Transverse colon (tissue), 4 donors: ENCODE measurements around the gene GOSR1. TPM values are rescaled to one million over a fixed set of nuclear protein-coding genes. Genes with fewer than 3 reads are reported as not detected.
"Not testable (repeated sequence)": the region's sequence is repeated elsewhere in the genome, so short reads cannot be mapped to it uniquely, and the experiment has no call there.

Experiments used
- DNase-seq: peaks from one replicate; pipeline ENCODE4 v3.0.0-alpha.2; 2019
- H3K27ac ChIP-seq, 4 donors: fragments of 200-600 bp; sonication (generic); 2 replicates each; pipeline ENCODE4 v1.5.1; 2016 to 2018; ENCODE audit warnings: inconsistent platforms in 4 of 4
- H3K27me3 ChIP-seq: fragments of 200-600 bp; sonication (generic); 2 replicates; pipeline ENCODE4 v1.5.1; 2017; ENCODE audit warnings: inconsistent platforms
- H3K36me3 ChIP-seq, 4 donors: fragments of 200-600 bp; sonication (generic); 2 replicates each; pipeline ENCODE4 v1.5.1; 2017 to 2019; ENCODE audit warnings: inconsistent platforms in 4 of 4
- H3K4me1 ChIP-seq, 4 donors: fragments of 200-600 bp; sonication (generic); 2 replicates each; pipeline ENCODE4 v1.5.1; 2017 to 2020; ENCODE audit warnings: inconsistent platforms in 4 of 4
- H3K4me3 ChIP-seq, 4 donors: fragments of 200-600 bp; sonication (generic); 1 replicate in 1 of 4; 2 replicates in 3 of 4; pipeline versions ENCODE4 v1.5.1 to v1.6.1; 2017 to 2019; ENCODE audit warnings: inconsistent platforms in 4 of 4
- H3K9me3 ChIP-seq, 2 donors: fragments of 200-600 bp; sonication (generic); 2 replicates each; pipeline ENCODE4 v1.5.1; 2017 to 2019; ENCODE audit warnings: inconsistent platforms in 2 of 2
- CTCF ChIP-seq, 5 experiments: fragments of 200-600 bp in 3 of 5; fragments of 450-650 bp in 2 of 5; sonication (generic) in 3 of 5; IDR thresholded peaks; 1 replicate in 2 of 5; 2 replicates in 3 of 5; pipeline ENCODE4 v1.5.1; 2016 to 2017; ENCODE audit warnings: antibody characterized with exemption in 5 of 5, inconsistent platforms in 3 of 5, mild to moderate bottlenecking in 2 of 5, moderate library complexity in 1 of 5
- EP300 ChIP-seq: sonication (generic); formaldehyde crosslinking; IDR thresholded peaks from one replicate; pipeline ENCODE4 v1.6.1; 2017; ENCODE audit warnings: antibody characterized with exemption, low read depth
- POLR2A ChIP-seq: fragments of 450-650 bp; IDR thresholded peaks from one replicate; pipeline ENCODE4 v1.6.1; 2016; ENCODE audit warnings: antibody characterized with exemption, mild to moderate bottlenecking, moderate library complexity
- POLR2AphosphoS5 ChIP-seq, 3 donors: sonication (generic); formaldehyde crosslinking; IDR thresholded peaks; one replicate each; pipeline ENCODE4 v1.6.1; 2016; ENCODE audit warnings: antibody characterized with exemption in 3 of 3
- WGBS, 2 donors: methylation state at CpG; one replicate each; pipeline ENCODE4 v1.1.5; 2018; ENCODE audit warnings: low coverage in 1 of 2; 5-methylcytosine and 5-hydroxymethylcytosine counted together
- in situ Hi-C, 4 donors: fragments of 200-750 bp; cut with MboI; loops; one replicate each; pipeline versions ENCODE4 v1.15.0 to v1.15.1; 2017; ENCODE audit warnings: low sequenced_read_pairs in 3 of 4, low pct_ligation_motif_present in 1 of 4, low pct_unique_long_range_greater_than_20kb in 1 of 4
- intact Hi-C: fragments of 100-400 bp; cut with DNase I; formaldehyde crosslinking; loops from one replicate; pipeline ENCODE4 v1.15.1; 2023; ENCODE audit warnings: low total_unique reads
- total RNA-seq, 4 donors: library from RNA; depleted of rRNA; stranded (reverse); fragments of >200 nt; gene quantifications; one replicate each; pipeline ENCODE4 v1.1.0, GENCODE V29; 2016

Gene GOSR1
- total RNA-seq, 4 donors from 2014 or later, result 27.3 to 56.1 (median 42.1) TPM

- Histone ChIP-seq H3K4me3 (no peak overlapping the region), H3K9me3 (no peaks in the 10 kb centered on the region), H3K27me3 (no peaks in the 10 kb centered on the region), H3K4me1 (no peaks in the 10 kb centered on the region), H3K27ac (no peak overlapping the region), H3K36me3 (no peaks in the 10 kb centered on the region)
- in situ Hi-C loops, result no loop called here
- intact Hi-C loops, result no loop called here
- 85% methylated on average over 8 of the region's 8 CpGs; no CpG with 5 or more reads in 1 of the 2 donors for WGBS, 2 donors
- no peak for DNase-seq
- no peak for TF ChIP-seq EP300
- no peak for TF ChIP-seq CTCF (IDR thresholded peaks at IDR 0.05)
- no peak for TF ChIP-seq POLR2AphosphoS5 (IDR thresholded peaks at IDR 0.05)
- no peak for TF ChIP-seq POLR2A
These were observed 64.6 kb downstream of the GOSR1 start for GRCh38 chr17:30541802-30542201.

- Histone ChIP-seq H3K27me3 (no peaks in the 10 kb centered on the region), H3K36me3 (no peaks in the 10 kb centered on the region), H3K4me1 (no peaks in the 10 kb centered on the region), H3K9me3 (no peaks in the 10 kb centered on the region), H3K4me3 (no peak overlapping the region), H3K27ac (no peak overlapping the region)
- no peak for DNase-seq
- no peak for TF ChIP-seq EP300
- no peak for TF ChIP-seq POLR2AphosphoS5 (IDR thresholded peaks at IDR 0.05)
- TF ChIP-seq CTCF (IDR thresholded peaks at IDR 0.05), result no peak
- TF ChIP-seq POLR2A, result no peak
- in situ Hi-C loops (no loop called here), intact Hi-C loops (no loop called here)
- 54 to 100% methylated on average over 1 to 2 of the region's 2 CpGs for WGBS, 2 donors
These were observed 66.2 kb downstream of the GOSR1 start for GRCh38 chr17:30543456-30543855.

- no peak for DNase-seq
- intact Hi-C loops, result no loop called here
- 69 to 77% methylated on average over 2 of the region's 2 CpGs for WGBS, 2 donors
These were observed 67.8 kb downstream of the GOSR1 start for GRCh38 chr17:30545024-30545423.

GRCh38 chr17:30547778-30548573, 70.8 kb downstream of the GOSR1 start:
- TF ChIP-seq EP300 (no peak), POLR2A (no peak), POLR2AphosphoS5 (IDR thresholded peaks at IDR 0.05) (no peak), CTCF (IDR thresholded peaks at IDR 0.05) (no peak)
- Histone ChIP-seq H3K4me3 (no peak overlapping the region), H3K4me1 (peaks cover 0 to 6% (median 0%) of the 10 kb centered on the region in 4 donors), H3K36me3 (no peaks in the 10 kb centered on the region), H3K9me3 (no peaks in the 10 kb centered on the region), H3K27ac (no peak overlapping the region), H3K27me3 (no peaks in the 10 kb centered on the region)
- 95% methylated on average over 14 of the region's 15 CpGs; no CpG with 5 or more reads in 1 of the 2 donors for WGBS, 2 donors
- in situ Hi-C loops, result no loop called here
- no peak for DNase-seq
- intact Hi-C loops, result no loop called here

More at GRCh38 chr17:30545024-30545423, 67.8 kb downstream of the GOSR1 start:
- Histone ChIP-seq H3K27ac (no peak overlapping the region), H3K36me3 (no peaks in the 10 kb centered on the region), H3K4me3 (no peak overlapping the region), H3K4me1 (no peaks in the 10 kb centered on the region), H3K9me3 (no peaks in the 10 kb centered on the region), H3K27me3 (no peaks in the 10 kb centered on the region)
- no peak for TF ChIP-seq POLR2A
- TF ChIP-seq EP300, result no peak
- no peak for TF ChIP-seq POLR2AphosphoS5 (IDR thresholded peaks at IDR 0.05)
- TF ChIP-seq CTCF (IDR thresholded peaks at IDR 0.05), result no peak
- in situ Hi-C loops, result no loop called here

GRCh38 chr17:30549181-30549580, 72.0 kb downstream of the GOSR1 start:
- 97% methylated on average over 4 of the region's 4 CpGs; no CpG with 5 or more reads in 1 of the 2 donors for WGBS, 2 donors
- in situ Hi-C loops, result not testable (repeated sequence)

More at GRCh38 chr17:30549181-30549580, 72.0 kb downstream of the GOSR1 start:
- H3K9me3 ChIP-seq, H3K4me1 ChIP-seq, H3K4me3 ChIP-seq, H3K36me3 ChIP-seq, DNase-seq, H3K27ac ChIP-seq, intact Hi-C loops, H3K27me3 ChIP-seq: not testable (repeated sequence)
